Astrocyte (in vitro differentiated cells and primary cell): Measurements from ENCODE around the gene DESI1.

ENCODE experiments used
- EZH2 ChIP-seq: IDR thresholded peaks from 2 replicates; pipeline ENCODE4 v1.6.1; 2012; ENCODE audit warnings: mild to moderate bottlenecking, low read length, inconsistent platforms; ENCODE audit not compliant: insufficient read depth
- TF ChIP-seq, protein P1 (sequence below): IDR thresholded peaks from 2 replicates; pipeline ENCODE4 v1.5.1; 2011; ENCODE audit warnings: low read depth, mild to moderate bottlenecking, inconsistent platforms, low read length, moderate library complexity; ENCODE audit not compliant: insufficient read depth

GRCh38 chr22:41621911-41622179, 1.0 kb upstream of the DESI1 start:
- TF ChIP-seq, protein P1, sequence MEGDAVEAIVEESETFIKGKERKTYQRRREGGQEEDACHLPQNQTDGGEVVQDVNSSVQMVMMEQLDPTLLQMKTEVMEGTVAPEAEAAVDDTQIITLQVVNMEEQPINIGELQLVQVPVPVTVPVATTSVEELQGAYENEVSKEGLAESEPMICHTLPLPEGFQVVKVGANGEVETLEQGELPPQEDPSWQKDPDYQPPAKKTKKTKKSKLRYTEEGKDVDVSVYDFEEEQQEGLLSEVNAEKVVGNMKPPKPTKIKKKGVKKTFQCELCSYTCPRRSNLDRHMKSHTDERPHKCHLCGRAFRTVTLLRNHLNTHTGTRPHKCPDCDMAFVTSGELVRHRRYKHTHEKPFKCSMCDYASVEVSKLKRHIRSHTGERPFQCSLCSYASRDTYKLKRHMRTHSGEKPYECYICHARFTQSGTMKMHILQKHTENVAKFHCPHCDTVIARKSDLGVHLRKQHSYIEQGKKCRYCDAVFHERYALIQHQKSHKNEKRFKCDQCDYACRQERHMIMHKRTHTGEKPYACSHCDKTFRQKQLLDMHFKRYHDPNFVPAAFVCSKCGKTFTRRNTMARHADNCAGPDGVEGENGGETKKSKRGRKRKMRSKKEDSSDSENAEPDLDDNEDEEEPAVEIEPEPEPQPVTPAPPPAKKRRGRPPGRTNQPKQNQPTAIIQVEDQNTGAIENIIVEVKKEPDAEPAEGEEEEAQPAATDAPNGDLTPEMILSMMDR, result no peak
- TF ChIP-seq EZH2, result no peak
